Activated naive CD8-positive, alpha-beta T cell treated with anti-CD3 and anti-CD28 coated beads for 36 hours (primary cell): ENCODE results near the gene ATF2. TPM values are rescaled to one million over a fixed set of nuclear protein-coding genes. Genes with fewer than 3 reads are reported as not detected.

ENCODE experiments used
- DNase-seq: peaks from one replicate; pipeline ENCODE4 v3.0.0; 2021
- H3K27ac Mint-ChIP-seq: one replicate; pipeline ENCODE4 v1.8.0; 2022; ENCODE audit warnings: mild to moderate bottlenecking, moderate library complexity, mixed read lengths
- H3K27me3 Mint-ChIP-seq: one replicate; pipeline ENCODE4 v1.8.0; 2022; ENCODE audit warnings: mild to moderate bottlenecking, mixed read lengths
- H3K36me3 Mint-ChIP-seq: one replicate; pipeline ENCODE4 v1.8.0; 2021; ENCODE audit warnings: mild to moderate bottlenecking, mixed read lengths
- H3K4me1 Mint-ChIP-seq: one replicate; pipeline ENCODE4 v1.8.0; 2021; ENCODE audit warnings: mixed read lengths
- H3K4me3 Mint-ChIP-seq: one replicate; pipeline ENCODE4 v1.8.0; 2022; ENCODE audit warnings: mild to moderate bottlenecking, moderate library complexity, mixed read lengths
- H3K9me3 Mint-ChIP-seq: one replicate; pipeline ENCODE4 v1.8.0; 2022; ENCODE audit warnings: mixed read lengths
- total RNA-seq, 2 experiments: library from RNA; stranded (reverse); gene quantifications; one replicate each; pipeline ENCODE4 v1.2.3, GENCODE V29; 2021

ATF2 gene
- total RNA-seq, 2 experiments from 2014 or later, result 43.1 to 44.5 TPM

- Mint-ChIP-seq H3K9me3 (no peaks in the 10 kb centered on the region), H3K4me3 (no peak overlapping the region), H3K27ac (no peak overlapping the region), H3K27me3 (no peaks in the 10 kb centered on the region), H3K4me1 (no peaks in the 10 kb centered on the region), H3K36me3 (peaks cover 25% of the 10 kb centered on the region)
- DNase-seq, result no peak
Observed at GRCh38 chr2:175074478-175074877, 93.5 kb downstream of the ATF2 start.

- peaks cover 27% of the 10 kb centered on the region for H3K36me3 Mint-ChIP-seq
- no peak for DNase-seq
- no peak overlapping the region for H3K4me3 Mint-ChIP-seq
- H3K27me3 Mint-ChIP-seq, result no peaks in the 10 kb centered on the region
- no peak overlapping the region for H3K27ac Mint-ChIP-seq
- no peaks in the 10 kb centered on the region for H3K9me3 Mint-ChIP-seq
- peaks cover 2% of the 10 kb centered on the region for H3K4me1 Mint-ChIP-seq
Observed at GRCh38 chr2:175068534-175068933, 99.5 kb downstream of the ATF2 start.

GRCh38 chr2:175066411-175066810 is 101.6 kb downstream of the ATF2 start:
- H3K4me1 Mint-ChIP-seq, result peaks cover 7% of the 10 kb centered on the region
- no peak for DNase-seq
- no peak overlapping the region for H3K27ac Mint-ChIP-seq
- no peaks in the 10 kb centered on the region for H3K27me3 Mint-ChIP-seq
- no peak overlapping the region for H3K4me3 Mint-ChIP-seq
- no peaks in the 10 kb centered on the region for H3K9me3 Mint-ChIP-seq
- peaks cover 26% of the 10 kb centered on the region for H3K36me3 Mint-ChIP-seq

- Mint-ChIP-seq H3K36me3 (peaks cover 24% of the 10 kb centered on the region), H3K27me3 (no peaks in the 10 kb centered on the region), H3K4me1 (peaks cover 7% of the 10 kb centered on the region), H3K27ac (no peak overlapping the region), H3K4me3 (no peak overlapping the region), H3K9me3 (no peaks in the 10 kb centered on the region)
- DNase-seq, result no peak
Observed at GRCh38 chr2:175064797-175065196, 103.2 kb downstream of the ATF2 start.

GRCh38 chr2:175063741-175064140 is 104.3 kb downstream of the ATF2 start:
- DNase-seq, result no peak
- Mint-ChIP-seq H3K4me1 (peaks cover 7% of the 10 kb centered on the region), H3K36me3 (peaks cover 20% of the 10 kb centered on the region), H3K9me3 (no peaks in the 10 kb centered on the region), H3K27me3 (no peaks in the 10 kb centered on the region), H3K4me3 (no peak overlapping the region), H3K27ac (no peak overlapping the region)

- no peak overlapping the region for H3K4me3 Mint-ChIP-seq
- peaks cover 7% of the 10 kb centered on the region for H3K4me1 Mint-ChIP-seq
- H3K9me3 Mint-ChIP-seq, result no peaks in the 10 kb centered on the region
- H3K27ac Mint-ChIP-seq, result no peak overlapping the region
- peaks cover 20% of the 10 kb centered on the region for H3K36me3 Mint-ChIP-seq
- no peak for DNase-seq
- H3K27me3 Mint-ChIP-seq, result no peaks in the 10 kb centered on the region
Observed at GRCh38 chr2:175062787-175063585, 105.0 kb downstream of the ATF2 start.

- no peak for DNase-seq
- Mint-ChIP-seq H3K4me3 (no peak overlapping the region), H3K9me3 (no peaks in the 10 kb centered on the region), H3K27ac (no peak overlapping the region), H3K27me3 (no peaks in the 10 kb centered on the region), H3K36me3 (peaks cover 5% of the 10 kb centered on the region), H3K4me1 (peaks cover 3% of the 10 kb centered on the region)
Observed at GRCh38 chr2:175057078-175057685, 110.8 kb downstream of the ATF2 start.

- no peak overlapping the region for H3K27ac Mint-ChIP-seq
- H3K27me3 Mint-ChIP-seq, result no peaks in the 10 kb centered on the region
Observed at GRCh38 chr2:175055993-175056392, 112.0 kb downstream of the ATF2 start.

GRCh38 chr2:175054340-175054739 is 113.7 kb downstream of the ATF2 start:
- Mint-ChIP-seq H3K27ac (no peak overlapping the region), H3K36me3 (peaks cover 12% of the 10 kb centered on the region), H3K27me3 (no peaks in the 10 kb centered on the region), H3K4me1 (peaks cover 3% of the 10 kb centered on the region), H3K4me3 (no peak overlapping the region), H3K9me3 (no peaks in the 10 kb centered on the region)
- DNase-seq, result no peak

More at GRCh38 chr2:175055993-175056392, 112.0 kb downstream of the ATF2 start:
- Mint-ChIP-seq H3K4me1 (peaks cover 3% of the 10 kb centered on the region), H3K4me3 (no peak overlapping the region), H3K36me3 (peaks cover 10% of the 10 kb centered on the region), H3K9me3 (no peaks in the 10 kb centered on the region)
- no peak for DNase-seq

- no peaks in the 10 kb centered on the region for H3K27me3 Mint-ChIP-seq
- no peak overlapping the region for H3K27ac Mint-ChIP-seq
- H3K4me1 Mint-ChIP-seq, result peaks cover 7% of the 10 kb centered on the region
Observed at GRCh38 chr2:175049661-175050060, 118.3 kb downstream of the ATF2 start.

GRCh38 chr2:175048275-175048674 is 119.7 kb downstream of the ATF2 start:
- Mint-ChIP-seq H3K27me3 (no peaks in the 10 kb centered on the region), H3K4me1 (peaks cover 5% of the 10 kb centered on the region), H3K27ac (no peak overlapping the region), H3K9me3 (peaks cover 10% of the 10 kb centered on the region), H3K4me3 (no peak overlapping the region), H3K36me3 (peaks cover 7% of the 10 kb centered on the region)
- DNase-seq, result no peak

More at GRCh38 chr2:175049661-175050060, 118.3 kb downstream of the ATF2 start:
- Mint-ChIP-seq H3K4me3 (no peak overlapping the region), H3K36me3 (peaks cover 7% of the 10 kb centered on the region), H3K9me3 (peaks cover 8% of the 10 kb centered on the region)
- DNase-seq, result no peak

GRCh38 chr2:175039490-175039889 is 128.5 kb downstream of the ATF2 start:
- Mint-ChIP-seq H3K36me3 (peaks cover 2% of the 10 kb centered on the region), H3K4me1 (peaks cover 2% of the 10 kb centered on the region), H3K27ac (no peak overlapping the region), H3K4me3 (no peak overlapping the region), H3K27me3 (no peaks in the 10 kb centered on the region), H3K9me3 (peaks cover 2% of the 10 kb centered on the region)
- no peak for DNase-seq

GRCh38 chr2:175039031-175039430 is 129.0 kb downstream of the ATF2 start:
- H3K27ac Mint-ChIP-seq, result no peak overlapping the region

GRCh38 chr2:175037941-175038340 is 130.1 kb downstream of the ATF2 start:
- Mint-ChIP-seq H3K36me3 (peaks cover 2% of the 10 kb centered on the region), H3K27ac (no peak overlapping the region), H3K27me3 (no peaks in the 10 kb centered on the region), H3K9me3 (no peaks in the 10 kb centered on the region), H3K4me1 (peaks cover 2% of the 10 kb centered on the region), H3K4me3 (no peak overlapping the region)
- no peak for DNase-seq

More at GRCh38 chr2:175039031-175039430, 129.0 kb downstream of the ATF2 start:
- no peak for DNase-seq
- no peak overlapping the region for H3K4me3 Mint-ChIP-seq
- peaks cover 2% of the 10 kb centered on the region for H3K36me3 Mint-ChIP-seq
- H3K9me3 Mint-ChIP-seq, result peaks cover 2% of the 10 kb centered on the region
- H3K27me3 Mint-ChIP-seq, result no peaks in the 10 kb centered on the region
- peaks cover 2% of the 10 kb centered on the region for H3K4me1 Mint-ChIP-seq

- Mint-ChIP-seq H3K9me3 (no peaks in the 10 kb centered on the region), H3K27me3 (no peaks in the 10 kb centered on the region), H3K27ac (peak overlapping the region; percentile 70), H3K4me3 (peak overlapping the region; percentile 60), H3K4me1 (peaks cover 2% of the 10 kb centered on the region), H3K36me3 (peaks cover 2% of the 10 kb centered on the region)
- no peak for DNase-seq
Observed at GRCh38 chr2:175036582-175037018, 131.4 kb downstream of the ATF2 start.
